AG04450 (cell line): ENCODE data around the gene CD86. TPM values are rescaled to one million over a fixed set of nuclear protein-coding genes. Genes with fewer than 3 reads are reported as not detected.

Experiments used
- CTCF ChIA-PET: fragments of 300-600, 350-600 bp; formaldehyde crosslinking; extraction: SDS; loops from one replicate; lab custom pipeline; 2022; ENCODE audit warnings: antibody characterized with exemption, inconsistent platforms; lab: Charles Lee
- POLR2A ChIA-PET: fragments of 350-600 bp; formaldehyde crosslinking; extraction: SDS; loops from one replicate; lab custom pipeline; 2021; ENCODE audit warnings: antibody characterized with exemption, inconsistent platforms; lab: Yijun Ruan, JAX
- DNase-seq: peaks from one replicate; pipeline ENCODE4 v3.0.0-alpha.2; 2011; ENCODE audit warnings: low read depth, low spot score
- H3K27ac ChIP-seq: one replicate; pipeline ENCODE4 v1.5.1; 2012; ENCODE audit warnings: low read depth, low read length, control low read depth
- H3K27me3 ChIP-seq: one replicate; pipeline ENCODE4 v1.6.0; 2012; ENCODE audit warnings: low read length; ENCODE audit not compliant: control insufficient read depth, insufficient read depth
- H3K4me3 ChIP-seq: 2 replicates; pipeline ENCODE4 v1.5.1; 2011; ENCODE audit warnings: mild to moderate bottlenecking, low read depth, low read length, control low read depth
- H3K9me3 ChIP-seq: 2 replicates; pipeline ENCODE4 v1.5.1; 2012; ENCODE audit warnings: low read length; ENCODE audit not compliant: control insufficient read depth, insufficient read depth
- polyA plus RNA-seq: library from polyadenylated mRNA; depleted of rRNA; stranded (reverse); fragments of >200 nt; gene quantifications from 2 replicates; pipeline ENCODE4 v1.2.3, GENCODE V29; 2011
- TF ChIP-seq, protein P1 (sequence below): IDR thresholded peaks from 2 replicates; pipeline ENCODE4 v1.5.1; 2011; ENCODE audit warnings: low read depth, low read length, control low read depth, inconsistent platforms

Gene CD86
- polyA plus RNA-seq, 1 experiment, result not detected

DNA sequence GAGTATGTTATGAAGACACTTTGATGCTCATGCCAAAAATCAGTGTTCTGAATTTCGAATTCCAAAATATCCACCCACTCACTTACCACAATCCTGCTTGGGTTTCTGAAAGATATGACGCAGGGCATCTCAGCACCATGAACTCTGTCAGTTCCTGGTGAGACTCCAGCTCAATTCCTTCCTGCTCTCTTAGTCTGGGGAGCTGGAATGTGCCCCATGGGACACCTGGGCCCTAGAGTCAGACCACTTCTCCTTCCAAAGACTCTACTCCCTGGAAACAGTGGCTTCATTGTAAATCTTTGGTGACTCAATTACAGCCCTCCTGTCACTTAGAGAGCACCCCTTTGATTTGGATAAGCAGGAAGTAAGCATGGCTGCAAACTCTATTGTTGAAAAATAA, 50.5 kb downstream of the CD86 start:
- TF ChIP-seq, protein P1, sequence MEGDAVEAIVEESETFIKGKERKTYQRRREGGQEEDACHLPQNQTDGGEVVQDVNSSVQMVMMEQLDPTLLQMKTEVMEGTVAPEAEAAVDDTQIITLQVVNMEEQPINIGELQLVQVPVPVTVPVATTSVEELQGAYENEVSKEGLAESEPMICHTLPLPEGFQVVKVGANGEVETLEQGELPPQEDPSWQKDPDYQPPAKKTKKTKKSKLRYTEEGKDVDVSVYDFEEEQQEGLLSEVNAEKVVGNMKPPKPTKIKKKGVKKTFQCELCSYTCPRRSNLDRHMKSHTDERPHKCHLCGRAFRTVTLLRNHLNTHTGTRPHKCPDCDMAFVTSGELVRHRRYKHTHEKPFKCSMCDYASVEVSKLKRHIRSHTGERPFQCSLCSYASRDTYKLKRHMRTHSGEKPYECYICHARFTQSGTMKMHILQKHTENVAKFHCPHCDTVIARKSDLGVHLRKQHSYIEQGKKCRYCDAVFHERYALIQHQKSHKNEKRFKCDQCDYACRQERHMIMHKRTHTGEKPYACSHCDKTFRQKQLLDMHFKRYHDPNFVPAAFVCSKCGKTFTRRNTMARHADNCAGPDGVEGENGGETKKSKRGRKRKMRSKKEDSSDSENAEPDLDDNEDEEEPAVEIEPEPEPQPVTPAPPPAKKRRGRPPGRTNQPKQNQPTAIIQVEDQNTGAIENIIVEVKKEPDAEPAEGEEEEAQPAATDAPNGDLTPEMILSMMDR, result no peak
- Histone ChIP-seq H3K27ac (no peak overlapping the region), H3K9me3 (no peaks in the 10 kb centered on the region), H3K4me3 (no peak overlapping the region), H3K27me3 (peaks cover 6% of the 10 kb centered on the region)
- no peak for DNase-seq
- ChIA-PET POLR2A (no interaction called here), CTCF (no interaction called here)

DNA sequence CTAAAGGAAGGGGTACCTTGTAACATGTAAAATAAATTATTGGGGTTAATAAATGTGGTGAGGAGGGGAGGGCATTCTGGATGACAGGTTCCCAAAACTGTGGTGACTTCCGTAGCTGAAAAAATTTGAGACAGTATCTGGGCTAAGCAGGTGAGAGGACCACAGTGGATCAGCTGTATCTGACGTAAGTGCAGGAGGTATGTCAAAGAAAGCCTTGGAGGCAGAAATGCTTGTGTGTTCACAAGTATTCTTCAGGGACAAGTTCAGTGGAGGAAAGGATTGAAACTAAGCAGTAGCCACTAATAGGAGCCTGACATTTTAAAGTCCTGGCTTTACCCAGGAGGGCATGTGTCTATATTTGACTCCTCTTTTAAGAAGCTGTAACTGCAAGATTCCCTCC, 52.0 kb downstream of the CD86 start:
- TF ChIP-seq, protein P1, result no peak
- Histone ChIP-seq H3K4me3 (no peak overlapping the region), H3K9me3 (no peaks in the 10 kb centered on the region), H3K27me3 (peaks cover 6% of the 10 kb centered on the region), H3K27ac (no peak overlapping the region)
- ChIA-PET POLR2A (no interaction called here), CTCF (no interaction called here)
- no peak for DNase-seq

DNA sequence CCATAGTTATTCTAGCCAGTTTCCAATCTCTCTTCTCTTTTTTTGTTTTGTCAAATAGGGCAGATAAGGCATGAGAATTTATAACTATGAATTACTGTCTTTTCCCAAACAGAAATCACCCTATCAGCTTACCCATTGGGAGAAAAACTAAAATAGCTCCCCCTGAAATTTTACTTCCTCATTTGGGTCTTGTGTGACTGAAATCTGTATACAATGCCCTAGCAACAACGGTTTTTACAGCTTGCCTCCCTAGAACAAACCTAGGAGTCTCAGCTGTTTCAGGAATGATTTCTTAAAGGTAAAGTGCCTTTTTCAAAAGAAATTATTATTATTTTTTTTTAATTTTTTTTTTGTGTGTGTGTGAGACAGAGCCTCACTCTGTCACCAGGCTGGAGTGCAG, 56.8 kb downstream of the CD86 start:
- ChIA-PET CTCF (interaction anchor here (1.8 kb wide), 1 partner anchor 10 kb away, joined by 10 read pairs; no protein-coding TSS in a partner anchor), POLR2A (no interaction called here)
- no peak overlapping the region for H3K4me3 ChIP-seq
- H3K27ac ChIP-seq, result no peak overlapping the region
- H3K27me3 ChIP-seq, result no peaks in the 10 kb centered on the region
- no peaks in the 10 kb centered on the region for H3K9me3 ChIP-seq
- DNase-seq, result no peak
- TF ChIP-seq, protein P1, result no peak

DNA sequence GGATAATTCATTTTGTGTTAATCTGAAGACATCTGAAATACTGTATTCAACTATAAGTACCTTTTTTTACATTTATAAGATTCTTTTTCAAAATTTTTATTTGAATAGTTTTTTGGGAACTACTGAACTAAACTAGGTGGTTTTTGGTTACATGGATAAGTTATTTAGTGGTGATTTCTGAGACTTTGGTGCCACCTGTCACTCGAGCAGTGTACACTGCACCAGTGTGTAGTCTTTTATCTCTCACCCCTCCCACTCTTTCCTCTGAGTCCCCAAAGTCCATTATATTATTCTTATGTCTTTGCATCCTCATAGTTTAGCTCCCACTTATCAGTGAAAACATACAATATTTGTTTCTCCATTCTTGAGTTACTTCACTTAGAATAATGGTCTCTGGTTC, 57.6 kb downstream of the CD86 start:
- H3K27ac ChIP-seq, result no peak overlapping the region
- no peaks in the 10 kb centered on the region for H3K27me3 ChIP-seq
- POLR2A ChIA-PET, result no interaction called here
- no peak for DNase-seq
- H3K9me3 ChIP-seq, result no peaks in the 10 kb centered on the region
- CTCF ChIA-PET, result no interaction called here
- TF ChIP-seq, protein P1, result no peak
- no peak overlapping the region for H3K4me3 ChIP-seq

DNA sequence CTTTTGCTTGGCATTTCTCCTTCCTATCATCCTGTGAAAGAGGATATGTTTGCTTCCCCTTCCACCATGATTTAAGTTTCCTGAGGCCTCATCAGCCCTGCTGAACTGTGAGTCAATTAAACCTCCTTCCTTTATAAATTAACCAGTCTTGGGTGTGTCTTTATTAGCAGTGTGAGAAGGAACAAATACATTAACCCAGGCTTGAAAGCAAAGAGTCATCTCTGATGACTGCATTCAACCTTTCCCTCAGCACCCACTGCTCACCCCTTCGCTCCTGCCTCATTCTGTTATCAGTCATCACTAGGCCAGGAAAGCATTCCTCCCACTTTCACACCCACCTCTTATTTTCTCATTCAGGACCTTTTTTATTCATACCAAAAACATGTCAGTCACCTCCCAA, 68.7 kb downstream of the CD86 start:
- H3K4me3 ChIP-seq, result no peak overlapping the region
- no peak overlapping the region for H3K27ac ChIP-seq
- CTCF ChIA-PET, result no interaction called here
- DNase-seq, result no peak
- H3K27me3 ChIP-seq, result no peaks in the 10 kb centered on the region
- TF ChIP-seq, protein P1, result no peak
- H3K9me3 ChIP-seq, result no peaks in the 10 kb centered on the region
- POLR2A ChIA-PET, result no interaction called here
